GM18870 (cell line): ENCODE measurements around the gene LSAMP.
"Not testable (repeated sequence)": the region's sequence is repeated elsewhere in the genome, so short reads cannot be mapped to it uniquely, and the experiment has no call there.

Experiments used
- ATAC-seq: cut with Tn5 transposase; IDR thresholded peaks from one replicate; pipeline ENCODE4 v1.9.1; 2021; ENCODE audit warnings: moderate library complexity; ENCODE audit not compliant: unreplicated experiment

The LSAMP gene

DNA sequence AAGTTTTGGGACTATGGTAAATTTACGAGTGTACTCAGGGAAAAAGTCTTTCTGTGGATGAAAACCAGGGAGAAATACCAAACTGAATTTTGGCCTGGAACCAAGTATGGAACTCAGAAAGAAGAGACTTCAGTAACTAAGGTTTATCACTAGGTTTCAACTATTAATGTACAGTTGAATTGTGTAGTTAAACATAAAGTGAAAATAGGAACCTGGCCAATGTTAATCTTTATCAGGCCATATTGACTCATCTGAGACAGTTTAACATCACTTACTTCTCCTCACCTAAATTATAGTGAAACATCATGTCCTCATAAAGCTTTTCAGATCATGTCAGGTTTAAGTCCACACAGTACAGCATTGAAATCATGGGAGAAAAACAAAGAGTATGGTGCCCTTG, 197.7 kb downstream of the LSAMP start:
- no peak for ATAC-seq

DNA sequence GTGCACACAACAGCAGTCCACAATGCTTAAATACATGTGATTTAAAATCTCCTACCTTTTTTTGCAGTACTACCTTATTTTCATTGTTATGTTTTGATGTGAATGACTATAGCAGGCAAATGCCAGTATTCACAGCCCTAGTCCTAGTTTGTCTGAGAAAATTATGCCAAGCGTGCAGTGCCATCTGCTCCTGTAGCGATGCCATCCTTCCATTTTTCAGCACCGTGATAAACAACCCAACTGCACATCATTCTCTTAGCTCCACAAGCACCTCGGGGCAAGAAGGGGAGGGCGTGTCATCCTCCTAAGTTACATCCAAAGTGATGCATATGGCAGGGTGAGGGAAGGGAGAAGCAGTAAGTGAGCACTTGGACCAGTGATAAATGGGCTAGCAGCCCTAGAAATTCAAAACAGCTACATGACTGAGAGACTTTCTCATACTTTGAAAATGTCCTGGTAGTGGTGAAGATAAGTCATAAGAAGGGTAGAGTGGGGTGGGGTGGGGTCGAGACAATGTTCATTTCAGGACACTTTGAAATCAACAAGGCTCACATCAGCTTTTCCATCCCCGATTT, 198.8 kb downstream of the LSAMP start:
- no peak for ATAC-seq

DNA sequence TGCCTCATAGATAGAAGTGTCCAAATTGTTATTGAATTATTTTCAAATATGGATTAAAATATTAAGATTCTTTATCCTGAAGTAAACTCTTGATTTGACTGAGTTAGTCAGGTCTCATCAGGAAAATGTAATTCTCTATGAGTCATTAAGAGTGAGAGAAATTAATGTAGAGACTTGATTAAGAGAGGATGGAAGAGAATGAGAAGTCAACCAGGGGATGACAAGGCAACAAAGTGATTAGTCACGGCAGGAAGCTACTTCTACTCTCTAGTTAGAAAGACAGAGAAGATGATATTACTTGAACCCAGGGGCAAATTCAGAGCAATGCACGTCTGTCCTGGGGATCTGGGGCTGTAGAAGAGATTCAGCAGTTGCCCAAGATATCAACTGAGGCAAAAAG, 202.5 kb downstream of the LSAMP start:
- ATAC-seq, result no peak

DNA sequence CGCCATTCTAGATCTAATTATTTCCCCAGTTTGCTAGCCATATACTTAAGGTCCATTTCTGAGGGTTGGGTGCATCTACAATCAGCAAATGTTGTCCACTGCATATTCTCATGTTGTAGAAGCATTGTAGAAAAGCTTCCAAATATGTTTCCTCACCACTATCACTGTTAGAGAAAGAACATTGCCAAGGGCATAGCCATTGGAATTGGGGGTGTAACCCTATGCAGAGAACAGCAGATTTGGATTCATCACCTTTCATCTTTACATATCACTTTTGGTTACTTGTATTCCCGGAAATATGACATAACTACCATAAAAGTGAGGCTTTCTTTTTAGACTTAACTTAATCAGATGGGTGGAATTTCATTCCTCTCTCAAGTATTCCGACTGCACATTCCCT, 203.6 kb downstream of the LSAMP start:
- no peak for ATAC-seq

DNA sequence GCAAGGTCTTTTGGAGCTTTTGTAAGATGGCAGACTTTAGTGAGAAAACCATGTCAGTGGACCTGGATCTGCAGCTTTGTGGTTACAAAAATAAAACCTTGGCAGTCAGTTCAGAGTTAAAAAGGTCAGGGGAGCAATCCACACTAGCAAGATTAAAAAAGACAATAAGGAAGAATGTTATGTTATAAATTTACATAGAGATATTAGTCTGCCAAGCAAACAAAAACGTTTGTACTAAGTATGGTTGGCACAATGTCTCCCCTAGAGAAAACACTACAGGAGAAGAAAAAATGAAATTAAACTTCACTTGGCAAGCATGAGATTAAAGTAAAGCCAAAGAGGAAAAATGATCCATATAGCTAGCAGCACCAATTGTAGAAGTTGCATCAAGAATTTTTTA, 205.0 kb downstream of the LSAMP start:
- no peak for ATAC-seq

DNA sequence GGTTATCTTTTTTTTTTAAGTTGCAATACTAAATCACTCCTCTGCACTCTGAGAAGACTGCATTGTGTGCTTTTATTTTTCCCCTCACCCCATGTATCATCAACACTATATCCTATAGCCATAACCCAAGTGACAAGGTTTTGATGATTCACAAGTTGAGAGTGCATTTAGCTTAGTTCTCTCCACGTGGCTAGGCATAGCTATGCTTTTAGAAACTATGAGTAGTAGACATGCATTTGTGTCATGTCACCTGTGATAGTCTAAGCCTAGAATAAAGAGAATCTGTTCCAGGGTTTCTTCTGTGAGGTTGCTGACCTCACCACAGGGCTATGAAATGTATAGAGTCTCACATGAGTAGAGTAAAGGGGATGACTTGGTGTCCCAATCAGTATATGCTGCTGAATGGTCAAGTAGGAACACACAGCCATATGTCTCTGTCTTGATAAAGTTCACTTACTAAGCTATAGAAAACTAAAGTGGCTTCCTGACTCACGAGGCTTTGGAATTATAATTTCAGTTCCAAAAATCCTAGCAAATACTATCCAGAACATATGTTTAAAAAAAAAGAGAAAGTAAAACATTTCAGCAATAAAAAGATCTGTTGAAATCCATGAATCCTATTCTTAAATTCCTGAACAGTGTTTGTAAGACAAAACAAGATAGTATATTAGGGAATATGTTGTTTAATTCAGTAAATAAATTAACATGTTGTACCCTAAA, 206.3 kb downstream of the LSAMP start:
- ATAC-seq, result no peak

DNA sequence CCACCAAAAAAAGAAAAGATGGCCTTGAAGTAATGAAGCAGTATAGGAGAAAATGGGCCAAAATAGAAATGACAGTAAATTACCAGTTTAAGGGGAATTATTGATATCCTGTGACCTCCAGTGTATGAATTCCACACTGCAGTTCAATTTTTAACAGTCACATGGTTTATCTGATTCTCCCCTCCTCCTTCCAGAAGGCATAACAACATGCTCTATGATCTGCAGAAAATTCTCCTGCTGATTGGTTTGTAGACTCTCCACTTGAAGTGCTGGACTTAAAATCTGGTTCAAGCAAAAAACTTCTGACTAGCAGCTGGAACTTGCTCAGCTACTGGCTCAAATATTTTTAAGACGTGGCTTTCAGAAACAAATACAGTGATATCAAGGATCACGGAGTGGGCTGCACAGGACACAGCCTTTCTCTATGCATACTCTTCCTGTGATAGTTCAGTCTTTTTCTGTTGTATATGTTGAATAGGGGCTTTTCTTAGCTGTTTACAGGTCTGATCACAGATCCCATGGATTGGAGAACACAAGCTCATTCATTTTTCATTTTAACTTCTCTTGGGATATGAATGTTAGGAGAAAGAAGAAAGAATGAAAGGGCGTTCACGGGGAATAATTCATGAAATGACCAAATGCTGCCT, 211.5 kb downstream of the LSAMP start:
- ATAC-seq, result no peak

DNA sequence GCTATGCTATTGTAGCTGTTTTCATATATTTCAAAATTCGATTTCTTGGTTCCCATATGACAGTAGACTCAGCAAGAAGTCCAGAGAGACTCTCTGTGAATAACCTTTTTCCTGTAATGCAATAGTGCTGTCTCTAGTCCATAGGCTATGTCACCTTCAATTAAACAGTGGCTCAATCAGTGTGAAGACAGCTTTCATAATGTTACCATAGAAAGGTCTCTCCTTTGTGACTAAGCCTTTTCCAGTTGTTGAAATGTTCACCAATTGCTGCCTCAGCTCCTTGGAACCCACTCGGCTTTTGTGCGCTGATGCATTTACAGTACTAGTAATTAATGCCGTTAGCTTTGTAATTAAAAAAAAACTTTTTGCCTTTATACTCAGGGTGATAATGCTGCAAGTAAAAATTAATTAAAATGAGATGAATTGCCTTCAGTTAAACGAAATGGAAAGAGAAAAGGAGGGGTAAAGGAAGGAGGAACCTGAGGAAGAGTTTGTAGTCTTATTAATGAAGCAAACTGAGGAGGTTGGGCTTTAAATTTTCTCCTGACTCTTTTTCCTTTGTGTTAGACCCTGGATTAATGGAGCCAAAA, 214.8 kb downstream of the LSAMP start:
- no peak for ATAC-seq

DNA sequence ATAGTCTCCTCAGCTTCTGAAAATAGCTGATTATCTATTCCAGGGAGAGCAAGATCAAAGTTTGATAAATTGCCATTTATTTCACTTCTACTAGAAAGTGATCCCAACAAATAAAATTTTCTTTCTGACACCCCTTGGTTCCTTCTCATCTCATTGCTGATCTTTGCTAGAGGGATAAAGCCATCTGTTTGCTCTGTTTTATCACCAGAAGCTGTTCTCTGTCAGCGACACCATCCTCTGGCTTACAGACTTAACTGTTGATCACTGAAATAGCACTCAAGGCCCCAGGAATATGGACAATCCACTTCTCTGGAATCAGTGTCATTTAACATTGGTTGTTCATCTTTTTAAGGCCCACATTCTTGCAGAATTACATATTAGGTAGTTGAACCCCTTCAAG, 219.0 kb downstream of the LSAMP start:
- ATAC-seq, result no peak

DNA sequence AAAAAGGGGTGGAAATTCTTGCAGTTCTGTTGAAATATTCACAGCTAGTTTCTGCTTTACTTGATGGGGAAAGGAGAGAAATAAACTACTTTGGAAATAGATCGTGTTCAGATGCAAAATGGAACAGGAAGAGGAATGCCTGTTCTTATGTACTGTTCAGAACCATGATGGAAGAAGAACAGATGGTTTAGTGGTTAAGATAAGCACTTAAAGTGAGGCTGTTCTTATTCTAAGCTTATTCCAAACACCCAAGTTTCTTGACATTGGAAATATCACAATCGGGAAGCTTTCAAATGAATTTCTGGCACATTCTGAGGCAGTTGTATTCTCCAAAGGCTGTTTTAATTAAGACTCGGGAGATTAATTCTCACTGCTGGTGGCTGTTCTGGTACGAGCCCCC, 228.5 kb downstream of the LSAMP start:
- no peak for ATAC-seq

DNA sequence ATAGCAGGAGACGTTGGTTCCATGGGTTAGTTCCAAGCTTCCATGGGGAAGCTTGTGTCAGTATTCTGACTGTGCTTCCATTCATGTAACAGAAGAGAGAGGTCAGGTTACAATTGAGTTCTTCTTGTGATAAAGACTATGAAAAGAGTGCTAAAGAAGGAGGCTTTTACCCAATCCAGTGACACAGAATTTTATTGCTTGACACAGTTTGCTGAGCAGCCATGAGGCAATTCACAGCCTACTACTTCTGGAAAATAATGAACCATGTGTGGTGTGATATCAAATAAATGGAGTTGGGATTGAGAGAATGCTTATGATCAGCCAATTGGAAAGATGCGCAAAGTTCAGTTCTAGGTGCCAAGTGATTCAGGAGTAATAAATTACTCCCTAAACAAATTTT, 233.4 kb downstream of the LSAMP start:
- no peak for ATAC-seq

DNA sequence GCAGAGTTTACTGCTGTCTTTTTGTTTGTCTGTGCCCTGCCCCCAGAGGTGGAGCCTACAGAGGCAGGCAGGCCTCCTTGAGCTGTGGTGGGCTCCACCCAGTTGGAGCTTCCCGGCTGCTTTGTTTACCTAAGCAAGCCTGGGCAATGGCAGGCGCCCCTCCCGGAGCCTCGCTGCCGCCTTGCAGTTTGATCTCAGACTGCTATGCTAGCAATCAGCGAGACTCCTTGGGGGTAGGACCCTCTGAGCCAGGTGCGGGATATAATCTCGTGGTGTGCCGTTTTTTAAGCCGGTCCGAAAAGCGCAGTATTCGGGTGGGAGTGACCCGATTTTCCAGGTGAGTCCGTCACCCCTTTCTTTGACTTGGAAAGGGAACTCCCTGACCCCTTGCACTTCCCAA, 236.5 kb downstream of the LSAMP start:
- not testable (repeated sequence) for ATAC-seq

DNA sequence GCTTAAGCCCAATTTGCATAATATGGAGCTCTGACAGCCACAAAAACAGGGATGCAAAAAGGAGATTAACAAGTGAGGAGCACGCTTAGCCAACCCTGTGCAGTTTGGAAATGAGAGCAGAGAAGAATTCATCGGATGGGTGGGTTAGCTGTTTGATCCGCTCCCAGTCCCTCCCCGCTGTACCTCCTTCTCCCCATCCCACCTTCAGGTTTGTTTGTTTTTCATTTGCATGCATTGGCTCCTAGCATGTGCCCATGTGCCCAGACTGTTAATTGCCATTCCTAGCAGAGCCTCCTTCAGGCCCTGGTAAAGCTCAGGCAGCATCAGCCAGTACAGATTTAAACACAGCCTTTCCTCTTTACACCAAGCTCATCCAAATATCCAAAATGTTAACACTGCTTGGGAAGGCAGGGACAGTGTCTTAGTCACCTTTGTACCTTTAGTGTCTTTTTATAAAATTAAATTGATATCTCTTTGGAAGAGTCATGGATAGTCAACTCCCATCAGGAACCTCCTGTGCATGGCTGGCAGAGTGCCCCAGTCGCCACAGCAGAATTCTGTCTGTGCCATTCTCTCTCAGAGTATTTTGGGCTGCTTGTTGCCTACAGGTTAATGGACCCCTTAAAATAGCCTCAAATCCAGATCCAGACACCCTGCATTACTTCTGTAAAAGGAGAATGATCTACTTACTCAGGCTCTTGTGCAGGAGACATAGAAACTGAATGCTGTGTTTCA, 244.2 kb downstream of the LSAMP start:
- ATAC-seq, result no peak

DNA sequence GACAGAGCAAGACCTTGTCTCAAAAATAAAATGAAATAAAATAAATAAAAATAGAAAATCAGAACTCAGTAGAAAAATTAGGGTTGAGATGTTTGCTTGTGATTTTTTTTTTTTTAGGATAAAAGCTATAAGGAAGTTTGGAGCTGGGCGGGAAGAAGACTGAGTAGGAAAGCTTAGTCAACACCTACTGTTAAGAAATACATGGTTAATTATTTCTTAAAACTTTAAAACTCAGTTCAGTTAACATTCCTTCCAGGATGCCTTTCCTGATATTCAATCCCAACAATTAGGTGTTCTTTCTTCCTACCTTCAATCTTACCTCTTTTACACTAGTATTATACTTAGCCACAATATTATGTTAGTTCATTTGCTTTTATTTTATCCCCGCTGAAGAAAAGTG, 246.2 kb downstream of the LSAMP start:
- ATAC-seq, result no peak

DNA sequence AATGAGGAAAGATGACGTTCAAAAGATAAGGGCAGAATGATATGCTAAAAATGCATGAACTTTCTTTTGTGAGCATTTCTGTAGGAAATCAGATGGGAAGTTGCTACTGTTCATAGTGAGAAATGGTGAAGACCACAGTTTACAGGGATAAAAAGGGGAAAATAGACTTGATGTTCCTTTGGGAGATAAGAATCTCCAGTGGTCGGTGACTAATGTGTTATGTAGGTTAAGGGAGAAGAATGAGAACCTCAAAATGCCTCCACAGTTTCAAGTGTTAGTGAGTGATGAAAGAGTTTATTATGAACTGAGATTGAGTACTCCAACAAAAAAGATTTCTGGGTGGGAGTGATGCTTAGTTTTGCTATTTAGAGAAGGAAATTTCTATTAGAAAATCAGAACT, 247.2 kb downstream of the LSAMP start:
- no peak for ATAC-seq

DNA sequence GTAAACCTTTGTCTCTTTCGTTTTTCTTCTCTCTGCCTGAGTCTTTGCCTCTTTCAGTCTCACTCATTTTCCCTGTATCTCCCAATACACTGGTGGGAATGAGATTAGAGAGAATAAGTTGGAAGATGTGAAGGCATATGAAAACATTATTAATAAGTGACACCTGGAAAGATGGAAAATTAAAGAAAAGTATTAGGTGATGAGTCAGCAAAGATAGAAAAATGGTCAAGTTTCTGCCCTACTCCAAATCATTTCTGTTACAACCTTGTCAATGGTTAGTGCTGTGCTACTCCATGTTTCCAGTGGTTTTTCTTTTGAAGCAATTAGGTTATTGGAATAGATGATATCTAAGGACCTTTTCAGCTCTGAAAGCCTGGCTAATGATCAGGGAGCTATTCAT, 252.8 kb downstream of the LSAMP start:
- ATAC-seq, result no peak

DNA sequence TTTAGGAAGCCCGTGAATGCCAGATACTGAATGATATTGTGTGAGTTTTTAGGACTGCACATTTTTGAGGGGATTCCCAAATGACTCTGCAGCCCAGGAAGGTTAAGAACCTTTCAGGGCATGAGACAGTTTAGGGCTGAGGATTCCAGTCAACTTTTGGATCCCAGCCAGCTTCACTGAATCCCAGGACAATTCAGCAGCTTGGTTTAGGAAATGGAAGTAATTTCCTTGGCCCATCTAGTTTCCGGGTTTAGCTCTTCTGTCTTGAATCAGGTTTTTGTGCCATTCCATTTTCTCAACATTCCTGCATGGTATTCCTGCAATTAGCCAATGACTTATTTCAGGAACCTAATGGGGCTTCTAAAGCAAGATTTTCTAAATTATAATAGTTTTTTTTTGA, 253.9 kb downstream of the LSAMP start:
- no peak for ATAC-seq

DNA sequence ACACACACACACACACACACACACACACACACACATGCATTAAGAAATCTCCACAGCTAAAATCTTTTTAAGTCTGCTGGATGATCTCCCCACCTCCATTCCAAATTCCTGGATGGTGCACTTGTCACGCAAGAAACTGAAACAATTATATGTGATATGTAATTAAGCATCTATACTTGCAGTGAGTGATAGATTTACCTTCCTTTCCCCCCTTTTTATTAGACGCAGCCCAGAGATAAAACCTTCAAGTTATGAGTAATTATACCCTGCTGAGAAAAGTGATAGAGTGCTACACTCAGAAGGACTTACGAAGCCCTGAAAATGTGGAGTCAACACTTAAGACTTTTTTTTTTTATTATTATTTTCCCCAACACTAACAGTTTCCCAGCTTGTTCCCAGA, 255.2 kb downstream of the LSAMP start:
- ATAC-seq, result no peak

DNA sequence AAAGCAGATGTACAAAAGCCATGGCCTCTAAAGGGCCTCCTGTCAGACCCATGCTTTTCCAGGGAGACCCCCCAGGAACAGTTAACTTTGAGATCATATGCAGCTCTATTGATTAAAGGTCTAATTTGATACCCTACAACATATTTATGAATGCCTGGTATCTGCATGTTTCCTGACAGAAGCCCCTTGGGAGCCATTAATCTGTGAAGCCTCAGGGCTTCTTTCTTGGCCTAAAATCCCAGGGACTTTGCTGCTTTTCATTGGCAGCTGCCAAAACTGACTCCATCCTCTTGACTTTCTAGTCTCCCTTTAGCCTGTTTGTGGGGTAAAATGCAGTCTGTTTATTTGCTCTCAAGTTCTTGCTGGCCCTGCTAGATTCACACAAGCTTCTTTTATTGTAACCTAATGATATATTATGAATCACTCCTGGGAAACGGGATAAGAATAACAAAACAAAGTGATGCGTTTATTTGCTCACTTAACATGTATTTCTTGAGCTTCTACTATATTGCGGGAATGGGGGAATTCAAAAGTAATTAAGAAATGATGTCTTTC, 257.0 kb downstream of the LSAMP start:
- no peak for ATAC-seq

DNA sequence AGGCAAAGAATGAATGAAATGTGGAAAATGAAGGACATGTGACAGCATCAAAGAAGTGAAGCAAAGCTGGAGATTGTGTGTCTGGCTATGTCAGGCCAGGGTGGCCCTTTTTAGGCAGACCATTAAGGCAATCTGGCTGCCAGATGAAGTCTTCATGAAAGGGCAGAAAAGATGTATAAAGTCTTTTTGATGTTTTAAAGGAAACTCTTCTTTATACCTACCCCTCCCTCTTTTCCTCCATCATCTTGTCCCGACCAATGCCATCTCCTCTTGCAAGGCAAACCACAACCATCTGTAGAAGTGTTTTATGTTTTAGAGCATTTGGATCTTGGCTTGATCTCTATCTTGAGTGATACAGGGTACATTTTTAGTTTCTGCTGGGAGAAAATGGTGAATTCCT, 259.2 kb downstream of the LSAMP start:
- ATAC-seq, result no peak

DNA sequence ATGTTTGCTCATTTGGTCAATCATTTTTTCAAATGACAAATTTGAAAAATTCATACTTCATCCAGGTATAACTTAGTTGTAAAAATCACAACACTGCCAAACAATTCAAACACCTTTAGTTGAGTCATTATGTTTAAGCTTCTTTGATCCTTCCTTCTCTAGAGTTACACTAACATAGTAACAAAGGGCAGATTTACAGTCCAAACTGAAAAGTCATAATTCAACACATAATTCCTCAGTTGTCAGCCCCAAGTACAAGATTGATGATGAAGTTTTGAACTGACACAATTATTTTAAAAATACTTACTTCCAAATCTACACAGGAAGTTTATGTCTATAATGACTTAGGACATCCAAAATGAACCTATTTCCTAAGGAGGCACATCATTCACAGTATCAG, 264.1 kb downstream of the LSAMP start:
- no peak for ATAC-seq
